WTC11 (cell line): Measurements from ENCODE around the gene GPRIN2. TPM values are rescaled to one million over a fixed set of nuclear protein-coding genes. Genes with fewer than 3 reads are reported as not detected.

Experiments used
- ATAC-seq: fragments of 200-7000 bp; cut with Tn5 transposase; 2 replicates; pipeline ENCODE4 v1.10.0; 2021; ENCODE audit warnings: mild to moderate bottlenecking, moderate library complexity
- CTCF ChIA-PET: fragments of 300-600 bp; sonication (Branson Sonifier 250); formaldehyde crosslinking; loops from one replicate; lab custom pipeline; 2021; ENCODE audit warnings: antibody characterized with exemption; lab: Charles Lee
- POLR2A ChIA-PET: fragments of 350-600 bp; sonication (Branson Sonifier 250); formaldehyde crosslinking; loops from one replicate; lab custom pipeline; 2021; ENCODE audit warnings: antibody characterized with exemption; lab: Charles Lee
- DNase-seq: peaks from one replicate; pipeline ENCODE4 v3.0.0; 2021; ENCODE audit warnings: low spot score
- H3K27ac Mint-ChIP-seq: 2 replicates; pipeline ENCODE4 v1.8.0; 2021; ENCODE audit warnings: mixed read lengths
- H3K27me3 Mint-ChIP-seq: 2 replicates; pipeline ENCODE4 v1.8.0; 2021; ENCODE audit warnings: low read depth, mild to moderate bottlenecking, moderate library complexity, mixed read lengths
- H3K36me3 Mint-ChIP-seq: 2 replicates; pipeline ENCODE4 v1.8.0; 2021; ENCODE audit warnings: mixed read lengths
- H3K4me1 Mint-ChIP-seq: 2 replicates; pipeline ENCODE4 v1.8.0; 2022; ENCODE audit warnings: mixed read lengths
- H3K4me3 Mint-ChIP-seq: 2 replicates; pipeline ENCODE4 v1.8.0; 2021; ENCODE audit warnings: mild to moderate bottlenecking, moderate library complexity, mixed read lengths
- H3K9me3 Mint-ChIP-seq: 2 replicates; pipeline ENCODE4 v1.8.0; 2021; ENCODE audit warnings: mixed read lengths
- ATF3 ChIP-seq: sonication (generic); formaldehyde crosslinking; conservative IDR thresholded peaks from 2 replicates; pipeline ENCODE4 v1.8.1; 2022; ENCODE audit warnings: mild to moderate bottlenecking, missing genetic modification reagents
- CREM ChIP-seq: sonication (generic); formaldehyde crosslinking; IDR thresholded peaks from 2 replicates; pipeline ENCODE4 v1.8.1; 2022; ENCODE audit warnings: mild to moderate bottlenecking, missing genetic modification reagents, moderate library complexity
- ELF4 ChIP-seq: sonication (generic); formaldehyde crosslinking; IDR thresholded peaks from 2 replicates; pipeline ENCODE4 v1.8.1; 2022; ENCODE audit warnings: low read depth, mild to moderate bottlenecking, moderate library complexity, missing genetic modification reagents
- ERG ChIP-seq: fragments of 250-450 bp; sonication (Bioruptor Pico); IDR thresholded peaks from 2 replicates; pipeline ENCODE4 v1.8.0; 2021; ENCODE audit warnings: mild to moderate bottlenecking
- ETV6 ChIP-seq: sonication (generic); formaldehyde crosslinking; IDR thresholded peaks from 2 replicates; pipeline ENCODE4 v1.8.1; 2022; ENCODE audit warnings: mild to moderate bottlenecking, missing genetic modification reagents
- IRF1 ChIP-seq: sonication (generic); formaldehyde crosslinking; IDR thresholded peaks from 2 replicates; pipeline ENCODE4 v1.8.0; 2023; ENCODE audit warnings: missing genetic modification reagents
- NFATC4 ChIP-seq: fragments of 250-450 bp; sonication (Bioruptor Pico); IDR thresholded peaks from 2 replicates; pipeline ENCODE4 v1.9.0; 2021; ENCODE audit warnings: mild to moderate bottlenecking
- NFYB ChIP-seq: sonication (generic); formaldehyde crosslinking; conservative IDR thresholded peaks from 2 replicates; pipeline ENCODE4 v1.8.0; 2022; ENCODE audit warnings: low read depth, missing genetic modification reagents
- RORB ChIP-seq: fragments of 250-450 bp; sonication (Bioruptor Pico); IDR thresholded peaks from 2 replicates; pipeline ENCODE4 v1.9.0; 2021; ENCODE audit warnings: mild to moderate bottlenecking
- TP53 ChIP-seq: sonication (generic); formaldehyde crosslinking; IDR thresholded peaks from 2 replicates; pipeline ENCODE4 v1.8.1; 2023; ENCODE audit warnings: mild to moderate bottlenecking, missing genetic modification reagents
- ZBTB43 ChIP-seq: sonication (generic); formaldehyde crosslinking; IDR thresholded peaks from 2 replicates; pipeline ENCODE4 v1.8.1; 2023; ENCODE audit warnings: mild to moderate bottlenecking, missing genetic modification reagents
- ZMAT4 ChIP-seq: fragments of 250-450 bp; sonication (Bioruptor Pico); IDR thresholded peaks from 2 replicates; pipeline ENCODE4 v1.9.0; 2021; ENCODE audit warnings: mild to moderate bottlenecking
- ZNF121 ChIP-seq: sonication (generic); formaldehyde crosslinking; IDR thresholded peaks from 2 replicates; pipeline ENCODE4 v1.8.0; 2023; ENCODE audit warnings: missing genetic modification reagents
- ZNF138 ChIP-seq: sonication (generic); formaldehyde crosslinking; conservative IDR thresholded peaks from 2 replicates; pipeline ENCODE4 v1.8.1; 2022; ENCODE audit warnings: mild to moderate bottlenecking, moderate library complexity, missing genetic modification reagents
- ZNF219 ChIP-seq: sonication (generic); formaldehyde crosslinking; IDR thresholded peaks from 2 replicates; pipeline ENCODE4 v1.8.0; 2023; ENCODE audit warnings: missing genetic modification reagents, mild to moderate bottlenecking, borderline replicate concordance
- ZNF232 ChIP-seq: sonication (generic); formaldehyde crosslinking; IDR thresholded peaks from 2 replicates; pipeline ENCODE4 v1.8.0; 2022; ENCODE audit warnings: mild to moderate bottlenecking, missing genetic modification reagents
- ZNF263 ChIP-seq: sonication (generic); formaldehyde crosslinking; IDR thresholded peaks from 2 replicates; pipeline ENCODE4 v1.8.1; 2022; ENCODE audit warnings: low read depth, mild to moderate bottlenecking, moderate library complexity, missing genetic modification reagents
- total RNA-seq: library from RNA; stranded (reverse); gene quantifications from 3 replicates; pipeline ENCODE4 v1.2.3, GENCODE V29; 2021

Gene GPRIN2
- total RNA-seq, 1 experiment from 2014 or later, result 17.5 TPM

- TF ChIP-seq ZNF121, result no peak
- no peak for TF ChIP-seq NFATC4
- TF ChIP-seq ZNF138 (CRISPR knock-in tag), result no peak
- TF ChIP-seq ZNF232 (CRISPR knock-in tag), result no peak
- TF ChIP-seq CREM (CRISPR knock-in tag), result no peak
- TF ChIP-seq ZMAT4 (CRISPR knock-in tag), result no peak; the same call in 1 of the 2 replicates
Measured at GRCh38 chr10:46525824-46526681, 30.4 kb downstream of the GPRIN2 start (continued).

GRCh38 chr10:46525177-46525823 is 31.2 kb downstream of the GPRIN2 start:
- Mint-ChIP-seq H3K4me3 (no peak overlapping the region), H3K4me1 (no peaks in the 10 kb centered on the region), H3K27ac (no peak overlapping the region), H3K27me3 (no peaks in the 10 kb centered on the region), H3K36me3 (no peaks in the 10 kb centered on the region), H3K9me3 (no peaks in the 10 kb centered on the region)
- TF ChIP-seq ZNF219 (no peak), ERG (CRISPR knock-in tag) (no peak), RORB (CRISPR knock-in tag) (no peak), ZBTB43 (no peak)
- ChIA-PET POLR2A (no interaction called here), CTCF (interaction anchor here (1.0 kb wide), 1 partner anchor 20 kb away, joined by 3 read pairs; no protein-coding TSS in a partner anchor)
- no peak for ATAC-seq
- DNase-seq, result peak; percentile 5

GRCh38 chr10:46524472-46525176 is 31.8 kb downstream of the GPRIN2 start:
- H3K36me3 Mint-ChIP-seq, result no peaks in the 10 kb centered on the region
- no peak for ATAC-seq
- POLR2A ChIA-PET, result no interaction called here
- TF ChIP-seq TP53 (CRISPR knock-in tag) (no peak), ZNF263 (CRISPR knock-in tag) (no peak), IRF1 (CRISPR knock-in tag) (no peak), ELF4 (CRISPR knock-in tag) (no peak), ETV6 (CRISPR knock-in tag) (no peak), NFYB (CRISPR knock-in tag) (no peak), ATF3 (CRISPR knock-in tag) (no peak)
- TF ChIP-seq, all 79 proteins: peak for 0
- no peaks in the 10 kb centered on the region for H3K27me3 Mint-ChIP-seq
- no peaks in the 10 kb centered on the region for H3K9me3 Mint-ChIP-seq
- CTCF ChIA-PET, result interaction anchor here (1.0 to 2.2 kb wide), 2 partner anchors 20 to 21 kb away, joined by 3 to 10 read pairs; no protein-coding TSS in a partner anchor
- H3K27ac Mint-ChIP-seq, result no peak overlapping the region
- no peak overlapping the region for H3K4me3 Mint-ChIP-seq
- peak; percentile 21 for DNase-seq
- no peaks in the 10 kb centered on the region for H3K4me1 Mint-ChIP-seq
